ENCODE measurements around the gene CAMKMT.

CAMKMT gene

GRCh38 chr2:44798139-44798659 is 436.5 kb downstream of the CAMKMT start:
- H3K4me3 ChIP-seq (replicated peaks; ENCODE audit: low read depth, low read length) = no peak overlapping the region
- no peak for DNase-seq (ENCODE audit: low read depth)
- TF ChIP-seq CTCF (IDR thresholded peaks at IDR 0.05; ENCODE audit: low read length, missing control alignments) = no peak

GRCh38 chr2:44799105-44799504 is 437.4 kb downstream of the CAMKMT start:
- H3K4me3 ChIP-seq (replicated peaks; ENCODE audit: low read depth, low read length) = no peak overlapping the region
- DNase-seq (ENCODE audit: low read depth) = no peak
- no peak for TF ChIP-seq CTCF (IDR thresholded peaks at IDR 0.05; ENCODE audit: low read length, missing control alignments)

- TF ChIP-seq CTCF (IDR thresholded peaks at IDR 0.05; ENCODE audit: low read length, missing control alignments) = no peak
- H3K4me3 ChIP-seq (replicated peaks; ENCODE audit: low read depth, low read length) = no peak overlapping the region
- DNase-seq (ENCODE audit: low read depth) = no peak
These were observed 438.0 kb downstream of the CAMKMT start for GRCh38 chr2:44799754-44800153.

GRCh38 chr2:44801289-44801840 is 439.6 kb downstream of the CAMKMT start:
- H3K4me3 ChIP-seq (replicated peaks; ENCODE audit: low read depth, low read length) = no peak overlapping the region
- no peak for DNase-seq (ENCODE audit: low read depth)
- no peak for TF ChIP-seq CTCF (IDR thresholded peaks at IDR 0.05; ENCODE audit: low read length, missing control alignments)

- TF ChIP-seq CTCF (IDR thresholded peaks at IDR 0.05; ENCODE audit: low read length, missing control alignments) = no peak
- no peak overlapping the region for H3K4me3 ChIP-seq (replicated peaks; ENCODE audit: low read depth, low read length)
- DNase-seq (ENCODE audit: low read depth) = peak; percentile 16
These were observed 440.4 kb downstream of the CAMKMT start for GRCh38 chr2:44801841-44802776.

- no peak overlapping the region for H3K4me3 ChIP-seq (replicated peaks; ENCODE audit: low read depth, low read length)
These were observed 441.2 kb downstream of the CAMKMT start for GRCh38 chr2:44802777-44803424.

More at GRCh38 chr2:44802777-44803424, 441.2 kb downstream of the CAMKMT start:
- no peak for DNase-seq (ENCODE audit: low read depth)
- no peak for TF ChIP-seq CTCF (IDR thresholded peaks at IDR 0.05; ENCODE audit: low read length, missing control alignments)
